Measurements from ENCODE around the gene SEMA4D.

GRCh38 chr9:89441986-89442385 is 55.9 kb downstream of the SEMA4D start:
- TF ChIP-seq CTCF (IDR thresholded peaks at IDR 0.05), result no peak
- no peak for TF ChIP-seq POLR2A (IDR thresholded peaks at IDR 0.05)
- no peak for TF ChIP-seq POLR2AphosphoS5 (IDR thresholded peaks at IDR 0.05)

Data from prostate gland (tissue), 2 donors.